ENCODE data around the gene SUPT4H1.
A peak's percentile ranks its signal among the peaks of the same experiment; 100 is the strongest.

The SUPT4H1 gene

GRCh38 chr17:58339755-58340404, 12.1 kb downstream of the SUPT4H1 start:
- no peak overlapping the region for H3K4me3 ChIP-seq (replicated peaks in 1 of 2; ENCODE audit: low read depth in 2 of 2, low read length in 2 of 2)
- no peak for DNase-seq (ENCODE audit: low read depth in 2 of 2)
- TF ChIP-seq CTCF (IDR thresholded peaks at IDR 0.05; ENCODE audit: low read depth, low read length), result no peak

- peak; percentile 53 to 64 for DNase-seq (ENCODE audit: low read depth in 2 of 2)
- H3K4me3 ChIP-seq (replicated peaks in 1 of 2; ENCODE audit: low read depth in 2 of 2, low read length in 2 of 2), result peak overlapping the region in 1 of 2 donors; percentile 22
These were observed 12.9 kb downstream of the SUPT4H1 start for GRCh38 chr17:58338841-58339754.

GRCh38 chr17:58338454-58338840, 13.6 kb downstream of the SUPT4H1 start:
- DNase-seq (ENCODE audit: low read depth in 2 of 2), result no peak
- H3K4me3 ChIP-seq (replicated peaks in 1 of 2; ENCODE audit: low read depth in 2 of 2, low read length in 2 of 2), result no peak overlapping the region
- no peak for TF ChIP-seq CTCF (IDR thresholded peaks at IDR 0.05; ENCODE audit: low read depth, low read length)

More at GRCh38 chr17:58338841-58339754, 12.9 kb downstream of the SUPT4H1 start:
- no peak for TF ChIP-seq CTCF (IDR thresholded peaks at IDR 0.05; ENCODE audit: low read depth, low read length)

- H3K4me3 ChIP-seq (replicated peaks in 1 of 2; ENCODE audit: low read depth in 2 of 2, low read length in 2 of 2), result no peak overlapping the region
- DNase-seq (ENCODE audit: low read depth in 2 of 2), result peak; percentile 81 to 82
- no peak for TF ChIP-seq CTCF (IDR thresholded peaks at IDR 0.05; ENCODE audit: low read depth, low read length)
These were observed 14.2 kb downstream of the SUPT4H1 start for GRCh38 chr17:58337600-58338453.

- no peak for DNase-seq (ENCODE audit: low read depth in 2 of 2)
- no peak for TF ChIP-seq CTCF (IDR thresholded peaks at IDR 0.05; ENCODE audit: low read depth, low read length)
- no peak overlapping the region for H3K4me3 ChIP-seq (replicated peaks in 1 of 2; ENCODE audit: low read depth in 2 of 2, low read length in 2 of 2)
These were observed 14.8 kb downstream of the SUPT4H1 start for GRCh38 chr17:58337210-58337599.

- peak in 1 of 2 donors; percentile 12 for DNase-seq (ENCODE audit: low read depth in 2 of 2)
- no peak for TF ChIP-seq CTCF (IDR thresholded peaks at IDR 0.05; ENCODE audit: low read depth, low read length)
- H3K4me3 ChIP-seq (replicated peaks in 1 of 2; ENCODE audit: low read depth in 2 of 2, low read length in 2 of 2), result no peak overlapping the region
These were observed 15.4 kb downstream of the SUPT4H1 start for GRCh38 chr17:58336456-58337209.
